Lower leg skin (tissue), 3 donors: ENCODE measurements around the gene LMO1.

Experiments
- CTCF ChIP-seq, 3 donors: fragments of 450-650 bp; IDR thresholded peaks; one replicate each; pipeline ENCODE4 v1.5.1; 2016; ENCODE audit warnings: antibody characterized with exemption in 3 of 3, mild to moderate bottlenecking in 3 of 3, moderate library complexity in 2 of 3
- POLR2A ChIP-seq, 2 donors: fragments of 450-650 bp; IDR thresholded peaks; one replicate each; pipeline ENCODE4 v1.6.1; 2016 to 2017; ENCODE audit warnings: antibody characterized with exemption in 2 of 2, mild to moderate bottlenecking in 1 of 2, moderate library complexity in 1 of 2

- no peak for TF ChIP-seq CTCF (IDR thresholded peaks at IDR 0.05)
- no peak for TF ChIP-seq POLR2A (IDR thresholded peaks at IDR 0.05)
Measured at GRCh38 chr11:8296038-8296649, 32.5 kb upstream of the LMO1 start.
